Pancreas (tissue), 10 donors: ENCODE data around the gene NAP1L5. TPM values are rescaled to one million over a fixed set of nuclear protein-coding genes. Genes with fewer than 3 reads are reported as not detected.

Experiments used
- ATAC-seq, 4 donors: fragments of 200-7000 bp; cut with Tn5 transposase; one replicate each; pipeline versions ENCODE4 v1.8.0 to v1.9.1; 2020; ENCODE audit warnings: mild to moderate bottlenecking in 4 of 4, moderate library complexity in 4 of 4
- DNase-seq, 6 donors: peaks; one replicate each; pipeline ENCODE4 v3.0.0-alpha.2; 2020
- FAIRE-seq: peaks from 2 replicates; lab custom pipeline; 2012; peaks lifted over from hg19 to GRCh38; lab: Jason Lieb, UNC
- H3K27ac ChIP-seq, 4 donors: fragments of 200-600 bp; sonication (generic); 1 replicate in 3 of 4; 2 replicates in 1 of 4; pipeline versions ENCODE4 v1.5.0 to v1.8.0; 2020
- H3K27me3 ChIP-seq, 4 donors: fragments of 200-600 bp; one replicate each; pipeline ENCODE4 v1.8.0; 2021
- H3K36me3 ChIP-seq, 3 donors: fragments of 200-600 bp; sonication (generic) in 1 of 3; one replicate each; pipeline versions ENCODE4 v1.5.0 to v1.8.0; 2020 to 2021
- H3K4me1 ChIP-seq, 3 donors: fragments of 200-600 bp; one replicate each; pipeline ENCODE4 v1.8.0; 2021
- H3K4me3 ChIP-seq, 4 donors: fragments of 200-600 bp; sonication (generic) in 2 of 4; one replicate each; pipeline versions ENCODE4 v1.5.0 to v1.8.0; 2020 to 2021
- H3K9me3 ChIP-seq, 4 donors: fragments of 200-600 bp; one replicate each; pipeline ENCODE4 v1.8.0; 2021
- CTCF ChIP-seq, 4 donors: fragments of 200-600 bp; sonication (generic) in 3 of 4; IDR thresholded peaks; one replicate each; pipeline versions ENCODE4 v1.5.0 to v1.8.0; 2021; ENCODE audit warnings: antibody characterized with exemption in 4 of 4
- WGBS, 2 donors: extraction: QIAGEN DNeasy Blood & Tissue Kit; methylation state at CpG; one replicate each; pipeline ENCODE4 v1.1.7; 2013; 5-methylcytosine and 5-hydroxymethylcytosine counted together
- intact Hi-C, 3 donors: fragments of 100-400 bp; cut with DNase I; formaldehyde crosslinking; loops; one replicate each; pipeline versions ENCODE4 v1.11.1 to v1.14.2; 2022
- polyA plus RNA-seq, 2 donors: library from polyadenylated mRNA; stranded (reverse); fragments of 200-250 nt; gene quantifications; one replicate each; pipeline ENCODE4 v1.2.3, GENCODE V29; 2013
- total RNA-seq, 6 donors: library from RNA; stranded (reverse); fragmentation: NEBNext Ultra II Directional in 4 of 6; extraction: Animal tissue kit (Norgen Biotek cat#: 25700) in 4 of 6; gene quantifications; one replicate each; pipeline versions ENCODE4 v1.2.1 to v1.2.4, GENCODE V29; 2021 to 2023
- donor health status: healthy with polysubstance abuse.
- donor health status: DM: no; HTN: no; CAD: no; lungs with moderate emphysema.
- donor health status: DM: no; HTN: no; CAD: no.
- donor health status: control.
- donor health status: control.
- donor health status: Bipolar disorder and iron deficiency.
- donor health status: DM: yes; HTN: yes; CAD: no.
- donor health status: DM: no; HTN: no; CAD: no.
- donor health status: DM: no; HTN: no; CAD: no.
- donor health status: DM: yes; HTN: yes; CAD: no.

NAP1L5 gene
- total and polyA plus RNA-seq, 8 donors: 0.94 to 13.2 (median 2.1) TPM

GRCh38 chr4:88720451-88721428, 23.1 kb upstream of the NAP1L5 start:
- no peak overlapping the region for H3K4me3 ChIP-seq
- no peak for DNase-seq
- intact Hi-C loops: no loop called here
- H3K9me3 ChIP-seq: no peaks in the 10 kb centered on the region
- ATAC-seq: peak in 1 of 4 donors; percentile 9
- no peak for TF ChIP-seq CTCF (IDR thresholded peaks at IDR 0.05)
- 92 to 94% methylated on average over 10 of the region's 10 CpGs for WGBS, 2 donors
- H3K27me3 ChIP-seq: no peaks in the 10 kb centered on the region
- H3K4me1 ChIP-seq: no peaks in the 10 kb centered on the region
- peaks cover 0 to 9% (median 4%) of the 10 kb centered on the region in 3 donors for H3K36me3 ChIP-seq
- H3K27ac ChIP-seq: no peak overlapping the region
- FAIRE-seq: no peak

- no peak overlapping the region for H3K27ac ChIP-seq
- no peak for ATAC-seq
- H3K27me3 ChIP-seq: no peaks in the 10 kb centered on the region
- H3K4me1 ChIP-seq: no peaks in the 10 kb centered on the region
- H3K9me3 ChIP-seq: no peaks in the 10 kb centered on the region
- DNase-seq: no peak
- H3K4me3 ChIP-seq: no peak overlapping the region
- 89 to 97% methylated on average over 1 of the region's 1 CpG for WGBS, 2 donors
- H3K36me3 ChIP-seq: peaks cover 0 to 9% (median 4%) of the 10 kb centered on the region in 3 donors
- FAIRE-seq: no peak
- intact Hi-C loops: no loop called here
- TF ChIP-seq CTCF (IDR thresholded peaks at IDR 0.05): no peak
Measured at GRCh38 chr4:88719381-88719780, 21.8 kb upstream of the NAP1L5 start.

GRCh38 chr4:88718098-88718497, 20.5 kb upstream of the NAP1L5 start:
- no peak for FAIRE-seq

GRCh38 chr4:88713782-88714181, 16.2 kb upstream of the NAP1L5 start:
- H3K36me3 ChIP-seq: peaks cover 0 to 9% (median 8%) of the 10 kb centered on the region in 3 donors
- no peak for DNase-seq
- TF ChIP-seq CTCF (IDR thresholded peaks at IDR 0.05): no peak
- no peaks in the 10 kb centered on the region for H3K27me3 ChIP-seq
- H3K4me3 ChIP-seq: no peak overlapping the region
- WGBS, 2 donors: 96 to 100% methylated on average over 1 of the region's 1 CpG
- no peaks in the 10 kb centered on the region for H3K9me3 ChIP-seq
- intact Hi-C loops: no loop called here
- H3K4me1 ChIP-seq: no peaks in the 10 kb centered on the region
- no peak for ATAC-seq
- no peak overlapping the region for H3K27ac ChIP-seq
- no peak for FAIRE-seq

More at GRCh38 chr4:88718098-88718497, 20.5 kb upstream of the NAP1L5 start:
- Histone ChIP-seq H3K4me1 (no peaks in the 10 kb centered on the region), H3K27me3 (no peaks in the 10 kb centered on the region), H3K4me3 (no peak overlapping the region), H3K9me3 (no peaks in the 10 kb centered on the region), H3K27ac (no peak overlapping the region), H3K36me3 (peaks cover 0 to 9% (median 4%) of the 10 kb centered on the region in 3 donors)
- 97 to 99% methylated on average over 5 of the region's 5 CpGs for WGBS, 2 donors
- ATAC-seq (no peak), DNase-seq (no peak)
- TF ChIP-seq CTCF (IDR thresholded peaks at IDR 0.05): no peak
- intact Hi-C loops: no loop called here
